Fibroblast of upper back skin (primary cell): ENCODE measurements around the gene HIP1.

Experiments
- DNase-seq: peaks from one replicate; pipeline ENCODE4 v3.0.0-alpha.2; 2013

HIP1 gene

GRCh38 chr7:75667938-75668337 lies 70.8 kb downstream of the HIP1 start:
- no peak for DNase-seq

GRCh38 chr7:75663302-75663907 lies 75.3 kb downstream of the HIP1 start:
- DNase-seq = no peak

DNA sequence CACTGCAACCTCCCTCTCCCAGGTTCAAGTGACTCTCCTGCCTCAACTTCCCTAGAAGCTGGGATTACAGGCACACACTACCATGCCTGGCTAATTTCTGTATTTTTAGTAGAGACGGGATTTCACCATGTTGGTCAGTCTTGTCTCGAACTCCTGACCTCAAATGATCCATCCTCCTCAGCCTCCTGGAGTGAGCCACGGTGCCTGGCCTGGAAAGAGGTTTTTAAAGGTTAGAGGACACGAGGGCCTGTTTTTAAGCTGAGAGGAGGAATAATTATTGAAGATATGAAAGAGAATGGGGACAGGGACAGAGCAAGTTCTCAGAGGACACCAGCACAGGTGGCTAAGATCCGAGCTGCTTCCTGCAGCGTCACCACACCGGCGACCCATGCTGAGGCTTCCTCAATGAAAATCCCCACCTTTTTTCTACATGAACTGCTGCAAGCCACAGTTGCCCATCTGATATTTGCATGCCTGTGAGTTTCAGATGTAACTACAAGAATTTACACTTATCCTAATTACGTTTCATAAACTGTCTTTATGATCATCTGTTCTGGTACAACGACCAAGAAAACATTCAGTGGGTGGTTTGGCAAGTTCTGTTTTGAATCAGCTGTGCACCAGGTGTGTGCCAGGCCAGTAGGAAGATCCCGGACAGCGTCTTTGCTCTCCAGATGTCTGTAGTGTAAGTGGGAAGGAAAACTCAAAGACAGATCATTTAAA lies 76.0 kb downstream of the HIP1 start:
- DNase-seq = no peak

DNA sequence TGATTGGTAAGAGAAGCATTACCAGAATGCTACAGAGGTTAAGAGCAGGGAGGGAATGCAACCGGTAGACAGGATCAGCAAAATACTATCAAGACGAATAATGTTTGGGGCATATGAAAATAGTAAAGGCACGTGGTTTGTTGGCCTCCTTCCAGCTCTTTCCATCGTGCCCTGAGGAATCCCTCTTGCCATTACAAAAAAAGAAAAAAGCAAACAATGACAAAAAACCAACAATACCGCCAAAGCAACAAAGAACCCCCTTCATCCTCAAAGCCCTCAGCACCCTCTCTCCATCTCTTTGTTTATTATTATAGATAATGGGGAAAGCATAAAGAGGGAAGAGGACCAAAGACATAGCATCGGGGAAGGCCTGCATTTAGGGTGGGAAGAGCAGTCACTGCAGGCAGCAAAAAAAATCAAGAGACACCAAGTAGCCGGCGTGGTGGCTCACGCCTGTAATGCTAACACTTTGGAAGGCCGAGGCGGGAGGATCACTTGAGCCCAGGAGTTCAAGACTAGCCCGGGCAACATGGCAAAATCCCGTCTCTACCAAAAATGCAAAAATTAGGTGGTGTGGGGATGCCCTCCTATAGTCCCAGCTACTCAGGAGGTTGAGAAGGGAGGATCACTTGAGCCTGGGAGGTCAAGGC lies 78.0 kb downstream of the HIP1 start:
- no peak for DNase-seq

- DNase-seq = no peak
Observed at GRCh38 chr7:75658802-75659201, 79.9 kb downstream of the HIP1 start.

- DNase-seq = peak; percentile 39
Observed at GRCh38 chr7:75658369-75658768, 80.4 kb downstream of the HIP1 start.

DNA sequence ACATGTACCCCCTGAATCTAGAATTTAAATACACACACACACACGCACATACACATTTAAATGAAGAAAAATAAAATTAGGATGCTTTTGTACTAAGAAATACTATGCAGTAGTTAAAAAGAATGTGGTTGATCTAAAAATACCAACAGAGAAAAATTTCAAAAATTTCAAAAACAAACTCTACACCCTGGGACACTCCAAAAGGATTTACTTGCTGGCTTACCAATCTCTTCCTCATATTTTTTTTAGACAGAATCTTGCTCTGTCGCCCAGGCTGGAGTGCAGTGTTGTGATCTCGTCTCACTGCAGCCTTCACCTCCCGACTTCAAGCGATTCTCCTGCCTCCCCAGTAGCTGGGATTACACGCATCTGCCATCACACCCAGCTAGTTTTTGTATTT lies 80.9 kb downstream of the HIP1 start:
- no peak for DNase-seq

- no peak for DNase-seq
Observed at GRCh38 chr7:75656740-75657139, 82.0 kb downstream of the HIP1 start.

- no peak for DNase-seq
Observed at GRCh38 chr7:75655536-75655935, 83.2 kb downstream of the HIP1 start.

GRCh38 chr7:75654855-75655254 lies 83.9 kb downstream of the HIP1 start:
- DNase-seq = no peak

DNA sequence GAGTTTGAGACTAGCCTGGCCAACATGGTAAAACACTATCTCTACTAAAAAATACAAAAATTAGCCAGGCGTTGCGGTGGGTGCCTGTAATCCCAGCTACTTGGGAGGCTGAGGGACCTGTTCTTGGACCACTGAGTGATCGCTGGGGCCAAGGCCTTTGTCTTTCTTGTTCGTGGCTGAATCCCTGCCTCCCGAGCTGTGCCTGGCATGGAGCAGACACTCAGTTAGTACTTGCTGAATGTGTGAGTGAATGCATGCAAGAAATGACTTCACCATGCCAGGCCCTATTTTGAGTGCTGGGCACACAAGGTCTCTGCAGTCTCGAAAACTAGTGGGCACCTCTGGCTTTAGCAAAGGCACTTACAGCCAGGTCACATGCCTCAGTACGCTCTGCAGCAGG lies 85.1 kb downstream of the HIP1 start:
- DNase-seq = no peak

DNA sequence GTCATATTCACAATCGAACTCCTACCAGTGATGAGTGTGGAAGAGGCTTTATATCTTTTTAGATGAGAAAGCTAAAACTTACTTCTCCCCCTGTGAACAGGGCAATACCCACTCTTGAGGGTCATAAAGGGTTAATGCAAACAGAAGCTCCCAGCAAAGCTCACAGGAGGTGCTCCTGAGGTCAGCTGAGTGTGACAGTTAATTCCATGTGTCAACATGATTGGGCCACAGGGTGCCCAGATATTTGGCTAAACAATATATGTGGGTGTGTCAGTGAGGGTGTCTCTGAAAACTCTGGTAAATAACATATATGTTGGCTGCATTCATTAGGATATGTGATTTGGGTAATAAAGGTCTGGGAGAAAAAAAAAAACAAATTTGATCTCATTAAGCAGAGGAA lies 86.0 kb downstream of the HIP1 start:
- no peak for DNase-seq

- DNase-seq = no peak
Observed at GRCh38 chr7:75650681-75651080, 88.1 kb downstream of the HIP1 start.

DNA sequence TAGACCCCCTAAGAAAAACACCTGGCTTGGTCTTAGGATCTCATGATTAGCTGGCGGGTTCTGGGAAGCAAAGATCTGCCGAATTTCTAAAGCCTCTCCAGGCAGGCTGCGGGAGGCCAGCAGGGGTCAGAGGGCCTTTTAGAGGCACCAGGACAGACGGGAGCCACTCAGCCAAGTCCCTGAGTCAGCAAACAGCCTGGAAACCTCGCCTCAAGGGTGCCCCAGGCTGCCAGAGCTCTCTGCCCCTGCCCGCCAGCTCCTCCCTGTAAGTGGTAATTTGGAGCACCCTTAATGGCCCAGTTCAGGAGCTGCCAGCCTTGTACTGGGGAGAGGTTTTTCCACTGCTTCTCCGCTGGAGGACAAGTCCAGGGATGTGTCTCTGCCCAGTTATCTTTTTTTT lies 88.7 kb downstream of the HIP1 start:
- DNase-seq = no peak

DNA sequence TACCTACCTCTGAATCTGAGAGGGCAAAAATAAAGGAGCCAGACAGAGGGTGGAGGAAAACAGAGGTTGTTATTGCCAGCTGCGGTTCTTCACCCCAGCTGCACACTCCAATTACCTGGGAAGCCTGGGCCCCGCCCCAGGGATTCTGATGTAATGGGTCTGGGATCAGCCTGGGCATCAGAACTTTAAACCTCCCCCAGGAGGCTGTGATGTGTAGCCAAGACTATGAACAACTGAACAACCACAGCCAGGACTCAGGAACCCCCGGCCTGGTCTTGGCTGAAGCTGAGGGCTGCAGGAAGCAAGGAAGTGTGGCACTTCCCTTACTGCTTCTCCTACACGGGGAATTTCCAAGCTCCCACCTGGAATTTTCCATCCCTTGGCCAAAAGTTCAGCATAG lies 89.3 kb downstream of the HIP1 start:
- DNase-seq = no peak

DNA sequence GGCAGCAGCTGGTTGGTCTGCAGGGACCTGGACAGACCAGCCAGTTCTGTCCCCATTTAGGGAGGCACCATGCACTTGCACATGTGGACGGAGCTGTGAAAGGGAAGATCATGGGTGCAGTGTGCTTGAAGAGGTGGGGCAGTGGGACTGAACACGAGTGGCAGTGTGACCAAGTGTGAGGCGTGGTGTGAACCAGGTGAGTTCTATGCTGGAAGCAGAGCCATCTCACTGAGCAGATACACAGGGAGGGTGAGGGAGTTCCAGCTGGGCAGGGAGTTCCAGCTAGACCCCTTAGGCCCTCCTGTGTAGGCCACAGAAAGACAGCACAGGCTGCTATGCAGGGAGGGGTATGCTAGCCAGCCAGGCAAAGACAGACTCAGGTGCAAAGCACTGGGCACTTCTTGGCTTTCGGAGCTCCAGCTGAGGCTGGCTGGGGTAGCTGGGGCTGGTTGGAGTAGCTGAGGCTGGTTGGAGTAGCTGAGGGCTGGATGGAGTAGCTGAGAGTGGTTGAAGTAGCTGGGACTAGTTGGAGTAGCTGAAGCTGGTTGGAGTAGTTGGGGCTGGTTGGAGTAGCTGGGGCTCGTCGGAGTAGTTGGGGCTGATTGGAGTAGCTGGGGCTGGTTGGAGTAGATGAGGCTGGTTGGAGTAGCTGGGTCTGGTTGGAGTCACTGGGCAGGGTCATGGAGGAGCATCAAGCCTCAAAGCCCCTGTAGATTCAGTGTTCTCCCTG lies 90.9 kb downstream of the HIP1 start:
- no peak for DNase-seq

- no peak for DNase-seq
Observed at GRCh38 chr7:75646571-75647102, 92.1 kb downstream of the HIP1 start.

GRCh38 chr7:75645570-75645969 lies 93.2 kb downstream of the HIP1 start:
- DNase-seq = no peak

DNA sequence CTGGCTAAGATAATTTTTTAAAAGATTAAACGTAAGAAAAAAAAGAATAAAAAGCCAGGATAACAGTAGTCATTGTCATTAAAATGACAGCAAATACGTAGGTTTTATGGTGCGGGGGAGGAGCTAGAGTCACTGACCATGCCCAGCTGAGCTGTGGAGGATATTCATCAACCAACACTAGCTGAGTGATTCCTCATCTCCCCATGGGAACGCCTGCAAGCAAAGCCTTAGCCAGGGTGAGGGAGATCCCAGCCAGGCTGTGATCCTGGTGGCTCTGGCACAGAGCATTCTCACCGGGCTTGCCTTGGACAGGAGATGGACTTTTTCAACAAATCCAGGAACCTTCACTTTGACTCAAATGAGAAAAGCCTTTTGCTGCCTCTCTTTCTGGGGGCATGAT lies 94.2 kb downstream of the HIP1 start:
- no peak for DNase-seq

GRCh38 chr7:75642810-75643486 lies 95.8 kb downstream of the HIP1 start:
- peak; percentile 50 for DNase-seq

GRCh38 chr7:75640201-75640600 lies 98.5 kb downstream of the HIP1 start:
- DNase-seq = no peak

DNA sequence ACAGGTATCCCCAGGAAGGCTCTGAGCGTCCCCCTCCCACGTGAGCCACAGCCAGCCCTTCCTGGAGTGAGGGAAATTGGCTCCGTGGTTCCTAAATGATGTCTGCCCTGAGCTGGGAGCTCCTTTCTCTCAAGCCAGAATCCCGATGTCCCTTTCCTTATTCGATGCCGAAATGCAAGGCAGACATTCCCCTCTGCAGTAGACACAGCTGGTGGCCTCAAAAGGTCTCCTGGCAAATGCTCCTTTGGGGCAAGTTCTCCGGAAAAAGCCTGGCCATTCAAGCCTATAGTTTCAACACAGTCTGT lies 98.9 kb downstream of the HIP1 start:
- no peak for DNase-seq
